DND-41 (cell line): ENCODE results near the gene CACNG3.

Experiments used
- ATAC-seq: fragments of 200-7000 bp; cut with Tn5 transposase; 3 replicates; pipeline ENCODE4 v1.9.1; 2021; ENCODE audit warnings: low read depth; ENCODE audit not compliant: insufficient read depth
- DNase-seq: peaks from one replicate; pipeline ENCODE4 v3.0.0-alpha.2; 2020
- H2AFZ ChIP-seq: 2 replicates; pipeline ENCODE4 v1.6.0; 2012; ENCODE audit warnings: low read depth, low read length
- H3K27ac ChIP-seq: 2 replicates; pipeline ENCODE4 v1.5.1; 2012; ENCODE audit warnings: low read length, inconsistent platforms
- H3K27me3 ChIP-seq: fragments of 200-600 bp; sonication (generic); 2 replicates; pipeline ENCODE4 v1.6.0; 2012; ENCODE audit warnings: low read length, mild to moderate bottlenecking, inconsistent platforms; ENCODE audit not compliant: insufficient read depth, poor library complexity
- H3K36me3 ChIP-seq: 2 replicates; pipeline ENCODE4 v1.5.1; 2012; ENCODE audit warnings: low read length, inconsistent platforms; ENCODE audit not compliant: insufficient read depth
- H3K4me1 ChIP-seq: 2 replicates; pipeline ENCODE4 v1.5.1; 2012; ENCODE audit warnings: mild to moderate bottlenecking, low read length; ENCODE audit not compliant: insufficient read depth
- H3K4me2 ChIP-seq: 2 replicates; pipeline ENCODE4 v1.6.0; 2012; ENCODE audit warnings: mild to moderate bottlenecking, moderate library complexity, low read length, inconsistent platforms; ENCODE audit not compliant: insufficient read depth
- H3K4me3 ChIP-seq, 2 experiments: fragments of 200-600 bp in 1 of 2; shearing (Covaris generic) in 1 of 2; 2 replicates each; pipeline ENCODE4 v1.5.1; 2012 to 2016; ENCODE audit warnings: inconsistent platforms in 2 of 2, low read length in 2 of 2, mild to moderate bottlenecking in 2 of 2, low read depth in 1 of 2, moderate library complexity in 1 of 2
- H3K79me2 ChIP-seq: 2 replicates; pipeline ENCODE4 v1.6.0; 2012; ENCODE audit warnings: low read length, inconsistent platforms; ENCODE audit not compliant: insufficient read depth
- H3K9ac ChIP-seq: 2 replicates; pipeline ENCODE4 v1.6.0; 2012; ENCODE audit warnings: low read depth, mild to moderate bottlenecking, inconsistent platforms, low read length, moderate library complexity
- H3K9me3 ChIP-seq: 2 replicates; pipeline ENCODE4 v1.5.1; 2012; ENCODE audit warnings: low read length, moderate library complexity, mild to moderate bottlenecking, inconsistent platforms; ENCODE audit not compliant: insufficient read depth, severe bottlenecking
- H4K20me1 ChIP-seq: 2 replicates; pipeline ENCODE4 v1.6.0; 2012; ENCODE audit warnings: low read length; ENCODE audit not compliant: insufficient read depth
- CTCF ChIP-seq: IDR thresholded peaks from 2 replicates; pipeline ENCODE4 v1.5.1; 2012; ENCODE audit warnings: borderline replicate concordance, low read length, moderate library complexity, mild to moderate bottlenecking; ENCODE audit not compliant: poor library complexity, severe bottlenecking; ENCODE audit errors: extremely low read depth
- EZH2 ChIP-seq: IDR thresholded peaks from 3 replicates; pipeline ENCODE4 v1.6.1; 2012; ENCODE audit warnings: borderline replicate concordance, low read depth, mild to moderate bottlenecking, moderate library complexity, low read length, inconsistent platforms; ENCODE audit not compliant: severe bottlenecking

CACNG3 gene

GRCh38 chr16:24394341-24394740 lies 138.2 kb downstream of the CACNG3 start:
- ATAC-seq, result no peak
- H3K9me3 ChIP-seq, result no peaks in the 10 kb centered on the region
- no peaks in the 10 kb centered on the region for H3K27me3 ChIP-seq

GRCh38 chr16:24396350-24397271 lies 140.5 kb downstream of the CACNG3 start:
- no peaks in the 10 kb centered on the region for H3K79me2 ChIP-seq
- H3K9me3 ChIP-seq, result no peaks in the 10 kb centered on the region
- no peaks in the 10 kb centered on the region for H3K27me3 ChIP-seq
- H2AFZ ChIP-seq, result no peak overlapping the region
- H4K20me1 ChIP-seq, result no peaks in the 10 kb centered on the region
- ATAC-seq (no peak), DNase-seq (no peak)
- no peaks in the 10 kb centered on the region for H3K36me3 ChIP-seq
- H3K27ac ChIP-seq, result no peak overlapping the region
- H3K4me1 ChIP-seq, result no peaks in the 10 kb centered on the region
- H3K9ac ChIP-seq, result no peak overlapping the region
- no peak for TF ChIP-seq CTCF
- no peak for TF ChIP-seq EZH2
- H3K4me2 ChIP-seq, result no peak overlapping the region
- no peak overlapping the region for H3K4me3 ChIP-seq

More at GRCh38 chr16:24394341-24394740, 138.2 kb downstream of the CACNG3 start:
- Histone ChIP-seq H3K79me2 (no peaks in the 10 kb centered on the region), H3K36me3 (no peaks in the 10 kb centered on the region), H3K4me2 (no peak overlapping the region), H3K4me1 (no peaks in the 10 kb centered on the region), H3K27ac (no peak overlapping the region), H4K20me1 (no peaks in the 10 kb centered on the region), H3K4me3 (no peak overlapping the region), H2AFZ (no peak overlapping the region), H3K9ac (no peak overlapping the region)
- TF ChIP-seq CTCF, result no peak
- no peak for TF ChIP-seq EZH2
- no peak for DNase-seq

- Histone ChIP-seq H3K9ac (no peak overlapping the region), H3K79me2 (no peaks in the 10 kb centered on the region), H3K9me3 (no peaks in the 10 kb centered on the region), H3K27ac (no peak overlapping the region), H3K4me3 (no peak overlapping the region), H3K4me1 (no peaks in the 10 kb centered on the region), H4K20me1 (no peaks in the 10 kb centered on the region), H3K27me3 (no peaks in the 10 kb centered on the region), H3K4me2 (no peak overlapping the region), H2AFZ (no peak overlapping the region), H3K36me3 (no peaks in the 10 kb centered on the region)
- ATAC-seq, result no peak
- TF ChIP-seq CTCF (peak; percentile 30), EZH2 (no peak)
- DNase-seq, result no peak
Observed at GRCh38 chr16:24409045-24409444, 152.9 kb downstream of the CACNG3 start.
